Measurements from ENCODE around the gene APBA2.
"Not testable (repeated sequence)": the region's sequence is repeated elsewhere in the genome, so short reads cannot be mapped to it uniquely, and the experiment has no call there.

DNA sequence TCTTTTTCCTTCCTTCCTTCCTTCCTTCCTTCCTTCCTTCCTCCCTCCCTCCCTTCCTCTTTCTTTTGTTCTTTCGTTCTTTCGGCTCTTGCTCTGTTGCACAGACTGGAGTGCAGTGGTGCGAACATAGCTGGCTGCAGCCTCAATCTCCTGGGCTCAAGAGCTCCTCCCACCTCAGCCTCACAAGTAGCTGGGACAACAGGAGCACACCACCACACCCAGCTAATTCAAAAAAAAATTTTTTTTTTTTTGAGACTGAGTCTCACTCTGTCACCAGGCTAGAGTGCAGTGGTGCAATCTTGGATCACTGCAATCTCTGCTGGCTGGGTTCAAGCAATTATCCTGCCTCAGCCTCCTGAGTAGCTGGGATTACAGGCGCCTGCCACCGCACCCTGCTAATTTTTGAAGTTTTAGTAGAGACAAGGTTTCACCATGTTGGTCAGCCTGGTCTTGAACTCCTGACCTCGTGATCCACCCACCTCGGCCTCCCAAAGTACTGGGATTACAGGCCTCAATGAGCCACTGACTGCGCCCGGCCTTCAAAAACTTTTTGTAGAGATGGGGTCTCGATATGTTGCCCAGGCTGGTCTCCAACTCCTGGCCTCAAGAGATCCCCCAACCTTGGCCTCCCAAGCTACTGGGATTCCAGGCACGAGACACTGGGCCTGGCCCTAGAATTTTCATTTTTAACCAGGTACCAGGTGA, 24.0 kb upstream of the APBA2 start:
- not testable (repeated sequence) for TF ChIP-seq EZH2, EZH2phosphoT487 (IDR thresholded peaks at IDR 0.05)
- TF ChIP-seq, protein P1, sequence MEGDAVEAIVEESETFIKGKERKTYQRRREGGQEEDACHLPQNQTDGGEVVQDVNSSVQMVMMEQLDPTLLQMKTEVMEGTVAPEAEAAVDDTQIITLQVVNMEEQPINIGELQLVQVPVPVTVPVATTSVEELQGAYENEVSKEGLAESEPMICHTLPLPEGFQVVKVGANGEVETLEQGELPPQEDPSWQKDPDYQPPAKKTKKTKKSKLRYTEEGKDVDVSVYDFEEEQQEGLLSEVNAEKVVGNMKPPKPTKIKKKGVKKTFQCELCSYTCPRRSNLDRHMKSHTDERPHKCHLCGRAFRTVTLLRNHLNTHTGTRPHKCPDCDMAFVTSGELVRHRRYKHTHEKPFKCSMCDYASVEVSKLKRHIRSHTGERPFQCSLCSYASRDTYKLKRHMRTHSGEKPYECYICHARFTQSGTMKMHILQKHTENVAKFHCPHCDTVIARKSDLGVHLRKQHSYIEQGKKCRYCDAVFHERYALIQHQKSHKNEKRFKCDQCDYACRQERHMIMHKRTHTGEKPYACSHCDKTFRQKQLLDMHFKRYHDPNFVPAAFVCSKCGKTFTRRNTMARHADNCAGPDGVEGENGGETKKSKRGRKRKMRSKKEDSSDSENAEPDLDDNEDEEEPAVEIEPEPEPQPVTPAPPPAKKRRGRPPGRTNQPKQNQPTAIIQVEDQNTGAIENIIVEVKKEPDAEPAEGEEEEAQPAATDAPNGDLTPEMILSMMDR (IDR thresholded peaks at IDR 0.05): not testable (repeated sequence)
